Measurements from ENCODE around the gene PNMA6F. TPM values are rescaled to one million over a fixed set of nuclear protein-coding genes. Genes with fewer than 3 reads are reported as not detected.

PNMA6F gene
- total RNA-seq, 1 donor from 2014 or later = not detected

DNA sequence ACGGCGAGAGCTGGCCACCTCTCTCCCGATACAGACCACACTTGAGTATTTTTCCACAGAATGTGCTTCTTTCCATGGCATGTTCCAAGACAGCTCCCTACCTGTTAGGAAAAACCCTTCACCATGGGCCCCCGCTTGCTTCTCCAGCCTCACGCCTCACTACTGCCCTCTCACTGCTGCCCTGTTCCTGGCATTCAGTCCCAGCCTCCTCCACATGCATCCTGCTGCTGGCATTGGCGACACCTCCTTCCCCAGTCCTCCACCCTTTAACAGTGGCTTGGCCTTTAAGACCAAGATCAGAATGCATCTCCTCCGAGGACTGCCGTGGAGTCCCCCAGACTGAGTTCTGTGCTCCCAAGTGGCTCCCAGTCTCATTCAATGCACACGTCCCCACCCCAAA lies 10.7 kb downstream of the PNMA6F start:
- TF ChIP-seq, protein P1, sequence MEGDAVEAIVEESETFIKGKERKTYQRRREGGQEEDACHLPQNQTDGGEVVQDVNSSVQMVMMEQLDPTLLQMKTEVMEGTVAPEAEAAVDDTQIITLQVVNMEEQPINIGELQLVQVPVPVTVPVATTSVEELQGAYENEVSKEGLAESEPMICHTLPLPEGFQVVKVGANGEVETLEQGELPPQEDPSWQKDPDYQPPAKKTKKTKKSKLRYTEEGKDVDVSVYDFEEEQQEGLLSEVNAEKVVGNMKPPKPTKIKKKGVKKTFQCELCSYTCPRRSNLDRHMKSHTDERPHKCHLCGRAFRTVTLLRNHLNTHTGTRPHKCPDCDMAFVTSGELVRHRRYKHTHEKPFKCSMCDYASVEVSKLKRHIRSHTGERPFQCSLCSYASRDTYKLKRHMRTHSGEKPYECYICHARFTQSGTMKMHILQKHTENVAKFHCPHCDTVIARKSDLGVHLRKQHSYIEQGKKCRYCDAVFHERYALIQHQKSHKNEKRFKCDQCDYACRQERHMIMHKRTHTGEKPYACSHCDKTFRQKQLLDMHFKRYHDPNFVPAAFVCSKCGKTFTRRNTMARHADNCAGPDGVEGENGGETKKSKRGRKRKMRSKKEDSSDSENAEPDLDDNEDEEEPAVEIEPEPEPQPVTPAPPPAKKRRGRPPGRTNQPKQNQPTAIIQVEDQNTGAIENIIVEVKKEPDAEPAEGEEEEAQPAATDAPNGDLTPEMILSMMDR (IDR thresholded peaks at IDR 0.05; ENCODE audit: unreplicated experiment) = no peak
- H3K27me3 Mint-ChIP-seq (ENCODE audit: unreplicated experiment) = peaks cover 5% of the 10 kb centered on the region
- H3K4me3 Mint-ChIP-seq (ENCODE audit: unreplicated experiment) = no peak overlapping the region
- no peaks in the 10 kb centered on the region for H3K9me3 Mint-ChIP-seq (ENCODE audit: unreplicated experiment)
- H3K36me3 Mint-ChIP-seq (ENCODE audit: low read depth, unreplicated experiment) = no peaks in the 10 kb centered on the region
- no peaks in the 10 kb centered on the region for H3K4me1 Mint-ChIP-seq (ENCODE audit: unreplicated experiment)
- no peak for DNase-seq (ENCODE audit: low spot score)
- H3K27ac Mint-ChIP-seq (ENCODE audit: unreplicated experiment) = no peak overlapping the region

DNA sequence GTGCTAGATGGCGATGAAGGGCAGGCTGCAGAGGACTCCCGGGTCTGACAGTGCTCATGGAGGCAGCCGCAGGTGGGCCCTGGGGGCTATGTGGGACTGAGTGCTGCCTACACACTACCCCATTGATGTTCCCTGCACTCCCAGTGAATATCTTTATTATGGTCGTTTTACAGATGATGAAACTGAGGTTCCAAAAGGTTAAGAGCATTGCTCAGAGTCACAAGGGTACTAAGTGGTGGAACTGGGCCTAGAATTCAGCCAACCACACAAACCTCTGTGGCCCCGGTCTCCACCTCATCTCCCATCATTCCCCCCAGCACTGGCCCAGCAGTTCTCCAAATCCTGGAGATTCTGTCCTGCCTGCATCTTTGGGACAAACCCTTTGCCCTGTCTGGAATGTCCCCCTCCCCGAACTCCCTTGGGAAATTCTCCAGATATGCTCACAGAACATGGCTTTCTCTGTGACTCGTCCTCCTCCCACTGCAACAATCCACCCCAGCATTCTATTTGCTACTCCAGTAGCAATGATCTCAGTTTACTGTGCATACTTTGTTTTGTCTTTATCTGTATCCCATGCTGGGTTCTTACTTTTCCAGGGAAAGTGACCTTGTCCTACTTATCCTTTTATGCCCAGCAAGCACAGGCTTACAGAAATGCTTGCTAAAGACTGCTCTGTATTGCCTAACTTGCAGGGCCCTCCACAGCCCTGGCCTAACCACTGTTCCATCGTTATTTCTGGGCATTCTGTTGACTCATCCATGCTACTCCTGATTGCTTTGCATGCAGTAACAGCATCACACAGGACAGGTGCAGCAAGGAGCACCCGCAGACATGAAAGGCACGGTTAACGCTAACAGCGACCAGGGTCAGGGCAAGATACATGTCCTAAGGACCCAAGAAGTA lies 14.0 kb downstream of the PNMA6F start:
- TF ChIP-seq, protein P1 (IDR thresholded peaks at IDR 0.05; ENCODE audit: unreplicated experiment) = no peak
- H3K27me3 Mint-ChIP-seq (ENCODE audit: unreplicated experiment) = peaks cover 5% of the 10 kb centered on the region
- H3K4me3 Mint-ChIP-seq (ENCODE audit: unreplicated experiment) = no peak overlapping the region
- H3K36me3 Mint-ChIP-seq (ENCODE audit: low read depth, unreplicated experiment) = no peaks in the 10 kb centered on the region
- no peak for DNase-seq (ENCODE audit: low spot score)
- H3K27ac Mint-ChIP-seq (ENCODE audit: unreplicated experiment) = no peak overlapping the region
- H3K9me3 Mint-ChIP-seq (ENCODE audit: unreplicated experiment) = no peaks in the 10 kb centered on the region
- peaks cover 5% of the 10 kb centered on the region for H3K4me1 Mint-ChIP-seq (ENCODE audit: unreplicated experiment)

DNA sequence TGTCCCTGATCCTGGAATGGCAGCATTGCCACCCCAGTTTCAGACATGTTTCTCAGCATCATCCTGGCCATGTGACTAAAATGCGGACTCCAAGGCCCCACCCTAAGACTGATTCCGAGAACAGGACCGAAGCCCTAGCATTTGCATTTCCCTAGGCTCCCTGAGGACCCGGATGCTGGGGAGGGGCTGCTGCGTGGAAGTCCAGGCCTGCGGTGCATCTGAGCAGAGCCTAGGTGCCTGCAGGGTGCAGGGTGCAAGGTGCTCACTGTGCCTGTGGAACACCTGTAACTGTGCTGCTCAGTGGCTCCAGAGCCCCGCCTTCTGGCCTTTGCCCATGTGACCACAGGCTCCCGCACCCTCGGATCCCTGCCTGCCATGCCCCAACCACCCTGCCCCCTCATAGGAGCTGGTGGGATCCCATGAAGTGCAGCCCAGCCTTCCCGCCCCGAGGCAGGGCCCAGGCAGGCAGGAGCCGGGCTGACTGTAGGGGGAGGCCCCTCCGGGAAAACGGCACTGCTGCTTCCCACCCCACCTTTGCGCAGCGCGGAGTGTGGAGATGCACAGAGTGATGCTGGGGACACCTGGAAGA lies 14.9 kb downstream of the PNMA6F start:
- no peaks in the 10 kb centered on the region for H3K36me3 Mint-ChIP-seq (ENCODE audit: low read depth, unreplicated experiment)

DNA sequence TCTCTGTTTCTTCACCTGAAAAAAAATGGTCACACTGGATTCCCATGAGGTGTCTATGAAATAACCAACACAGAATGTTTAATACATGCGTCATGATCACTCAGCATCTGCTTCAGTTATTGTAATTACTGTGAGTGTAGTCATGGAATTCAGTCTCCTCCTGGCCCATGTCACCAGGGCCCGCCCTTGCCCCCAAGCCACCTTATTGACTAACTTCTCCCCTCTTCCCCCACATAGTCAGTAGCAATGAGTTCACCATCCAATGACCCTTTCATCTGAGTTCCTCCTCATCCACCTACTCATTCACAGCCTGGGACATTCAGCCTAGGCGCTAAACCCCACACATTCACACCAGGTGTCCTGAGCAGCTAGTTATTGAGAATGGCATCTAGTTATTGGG lies 15.6 kb downstream of the PNMA6F start:
- H3K27me3 Mint-ChIP-seq (ENCODE audit: unreplicated experiment) = peaks cover 3% of the 10 kb centered on the region

More for the DNA sequence above, 14.9 kb downstream of the PNMA6F start:
- Mint-ChIP-seq H3K4me1 (ENCODE audit: unreplicated experiment) (peaks cover 5% of the 10 kb centered on the region), H3K27me3 (ENCODE audit: unreplicated experiment) (peaks cover 5% of the 10 kb centered on the region), H3K27ac (ENCODE audit: unreplicated experiment) (no peak overlapping the region), H3K9me3 (ENCODE audit: unreplicated experiment) (no peaks in the 10 kb centered on the region), H3K4me3 (ENCODE audit: unreplicated experiment) (no peak overlapping the region)
- no peak for DNase-seq (ENCODE audit: low spot score)
- TF ChIP-seq, protein P1 (IDR thresholded peaks at IDR 0.05; ENCODE audit: unreplicated experiment) = no peak

More for the DNA sequence above, 15.6 kb downstream of the PNMA6F start:
- Mint-ChIP-seq H3K9me3 (ENCODE audit: unreplicated experiment) (no peaks in the 10 kb centered on the region), H3K27ac (ENCODE audit: unreplicated experiment) (no peak overlapping the region), H3K36me3 (ENCODE audit: low read depth, unreplicated experiment) (no peaks in the 10 kb centered on the region), H3K4me3 (ENCODE audit: unreplicated experiment) (no peak overlapping the region), H3K4me1 (ENCODE audit: unreplicated experiment) (peaks cover 5% of the 10 kb centered on the region)
- DNase-seq (ENCODE audit: low spot score) = no peak
- TF ChIP-seq, protein P1 (IDR thresholded peaks at IDR 0.05; ENCODE audit: unreplicated experiment) = no peak

Measured in endothelial cell (in vitro differentiated cells).